GM04503 (cell line): ENCODE measurements around the gene UBE2E2.
"Not testable (repeated sequence)": the region's sequence is repeated elsewhere in the genome, so short reads cannot be mapped to it uniquely, and the experiment has no call there.

Experiments
- DNase-seq: peaks from one replicate; pipeline ENCODE4 v3.0.0-alpha.2; 2012; ENCODE audit warnings: low read depth

Gene UBE2E2

DNA sequence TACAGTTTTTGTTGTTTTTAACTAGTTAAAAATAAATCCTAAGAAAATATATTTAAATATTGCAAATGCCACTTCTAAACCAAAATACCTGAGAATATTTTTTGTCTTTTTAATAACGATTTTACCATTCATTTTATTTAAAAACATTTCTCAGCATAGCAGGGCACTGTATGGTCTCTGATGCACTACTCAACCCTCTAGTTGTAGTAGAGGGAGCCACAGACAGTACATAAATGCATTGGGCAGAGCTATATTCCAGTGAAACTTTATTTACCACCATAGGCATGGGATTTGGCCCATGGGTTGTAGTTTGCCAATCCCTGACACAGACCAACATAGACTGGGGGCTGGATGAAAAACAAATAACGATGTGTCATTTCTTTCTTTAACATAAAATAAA is 388.2 kb downstream of the UBE2E2 start:
- DNase-seq, result no peak

GRCh38 chr3:23592961-23593931 is 390.1 kb downstream of the UBE2E2 start:
- DNase-seq, result no peak

GRCh38 chr3:23594066-23594465 is 390.9 kb downstream of the UBE2E2 start:
- no peak for DNase-seq

GRCh38 chr3:23594894-23595670 is 392.0 kb downstream of the UBE2E2 start:
- DNase-seq, result no peak

DNA sequence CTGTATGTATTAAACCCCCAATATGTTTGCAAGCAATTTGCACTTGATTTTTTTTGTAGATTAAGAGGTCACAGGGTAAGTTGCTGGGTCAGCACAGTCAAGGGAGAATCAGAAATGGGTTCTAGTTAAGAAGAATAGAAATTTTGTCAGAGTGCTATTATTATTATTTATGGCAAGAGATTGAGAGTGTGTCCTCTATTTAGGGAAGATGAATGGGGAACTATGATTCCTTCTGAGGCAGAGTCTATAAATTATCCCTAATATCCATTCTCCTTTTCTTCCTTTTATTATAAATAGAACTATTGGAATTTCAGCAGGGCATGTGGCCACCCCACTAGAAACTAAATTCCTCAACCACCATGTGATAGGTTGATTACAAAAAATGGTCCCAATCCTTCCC is 392.7 kb downstream of the UBE2E2 start:
- DNase-seq, result no peak

GRCh38 chr3:23600167-23600871 is 397.2 kb downstream of the UBE2E2 start:
- DNase-seq, result peak; percentile 50

- no peak for DNase-seq
Observed at GRCh38 chr3:23601091-23601822, 398.1 kb downstream of the UBE2E2 start.

GRCh38 chr3:23602971-23603370 is 399.8 kb downstream of the UBE2E2 start:
- no peak for DNase-seq

GRCh38 chr3:23607184-23607847 is 404.2 kb downstream of the UBE2E2 start:
- DNase-seq, result no peak

- no peak for DNase-seq
Observed at GRCh38 chr3:23608650-23609049, 405.5 kb downstream of the UBE2E2 start.

GRCh38 chr3:23611737-23612295 is 408.7 kb downstream of the UBE2E2 start:
- peak; percentile 27 for DNase-seq

DNA sequence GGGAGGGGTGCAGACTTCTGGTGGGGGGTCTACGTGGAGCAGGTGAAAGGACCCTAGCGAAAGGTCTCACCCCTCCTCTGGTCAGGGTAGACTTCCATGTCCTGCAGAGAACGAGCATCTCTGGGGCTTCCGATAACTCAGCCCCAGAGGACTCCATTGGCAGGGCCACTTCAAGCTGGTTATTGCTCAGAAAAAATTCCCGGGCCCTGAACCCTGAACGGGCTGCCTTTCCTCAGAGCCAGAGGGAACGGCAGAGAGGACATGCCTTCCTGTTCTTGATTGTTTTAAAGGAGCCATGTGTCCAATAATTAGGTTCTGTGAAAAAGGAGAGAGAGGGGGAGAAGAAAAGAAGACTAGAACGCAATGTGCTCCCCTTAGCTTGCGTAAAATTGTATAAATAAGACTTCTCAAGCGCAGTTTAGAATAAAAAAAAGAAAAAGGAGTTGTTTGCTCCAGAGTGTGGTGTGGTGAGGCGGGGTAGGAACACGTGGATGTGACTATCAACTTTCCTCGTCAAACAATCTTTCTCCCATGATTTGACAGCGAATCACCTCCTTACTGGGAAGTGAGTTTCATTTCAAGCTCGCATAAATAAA is 409.3 kb downstream of the UBE2E2 start:
- no peak for DNase-seq

DNA sequence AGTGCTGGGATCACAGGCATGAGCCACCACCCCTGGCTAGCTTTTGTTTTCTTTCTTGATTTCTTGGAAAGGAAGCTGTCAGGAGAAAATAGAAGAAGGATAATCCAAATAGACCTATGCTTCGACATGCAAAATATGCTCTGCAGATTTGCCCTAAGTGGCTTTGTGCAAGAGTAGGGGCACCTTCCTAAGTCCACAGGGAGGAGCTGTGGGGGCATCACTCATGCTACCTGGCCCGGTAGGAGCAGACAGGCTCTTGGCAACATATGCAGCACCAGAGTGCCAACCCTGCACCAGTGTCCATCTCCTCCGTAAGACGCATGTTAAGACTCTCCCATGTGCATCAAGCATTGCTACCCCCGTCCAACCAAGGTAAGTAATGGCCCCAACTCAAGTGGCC is 411.9 kb downstream of the UBE2E2 start:
- no peak for DNase-seq

DNA sequence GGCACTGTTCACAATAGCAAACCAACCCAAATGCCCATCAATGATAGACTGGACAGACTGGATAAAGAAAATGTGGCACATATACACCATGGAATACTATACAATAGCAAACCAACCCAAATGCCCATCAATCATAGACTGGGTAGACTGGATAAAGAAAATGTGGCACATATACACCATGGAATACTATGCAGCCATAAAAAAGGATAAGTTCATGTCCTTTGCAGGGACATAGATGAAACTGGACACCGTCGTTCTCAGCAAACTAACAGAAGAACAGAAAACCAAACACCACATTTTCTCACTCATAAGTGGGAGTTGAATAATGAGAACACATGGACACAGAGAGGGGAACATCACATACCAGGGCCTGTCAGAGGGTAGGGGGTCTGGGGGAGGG is 415.3 kb downstream of the UBE2E2 start:
- not testable (repeated sequence) for DNase-seq

DNA sequence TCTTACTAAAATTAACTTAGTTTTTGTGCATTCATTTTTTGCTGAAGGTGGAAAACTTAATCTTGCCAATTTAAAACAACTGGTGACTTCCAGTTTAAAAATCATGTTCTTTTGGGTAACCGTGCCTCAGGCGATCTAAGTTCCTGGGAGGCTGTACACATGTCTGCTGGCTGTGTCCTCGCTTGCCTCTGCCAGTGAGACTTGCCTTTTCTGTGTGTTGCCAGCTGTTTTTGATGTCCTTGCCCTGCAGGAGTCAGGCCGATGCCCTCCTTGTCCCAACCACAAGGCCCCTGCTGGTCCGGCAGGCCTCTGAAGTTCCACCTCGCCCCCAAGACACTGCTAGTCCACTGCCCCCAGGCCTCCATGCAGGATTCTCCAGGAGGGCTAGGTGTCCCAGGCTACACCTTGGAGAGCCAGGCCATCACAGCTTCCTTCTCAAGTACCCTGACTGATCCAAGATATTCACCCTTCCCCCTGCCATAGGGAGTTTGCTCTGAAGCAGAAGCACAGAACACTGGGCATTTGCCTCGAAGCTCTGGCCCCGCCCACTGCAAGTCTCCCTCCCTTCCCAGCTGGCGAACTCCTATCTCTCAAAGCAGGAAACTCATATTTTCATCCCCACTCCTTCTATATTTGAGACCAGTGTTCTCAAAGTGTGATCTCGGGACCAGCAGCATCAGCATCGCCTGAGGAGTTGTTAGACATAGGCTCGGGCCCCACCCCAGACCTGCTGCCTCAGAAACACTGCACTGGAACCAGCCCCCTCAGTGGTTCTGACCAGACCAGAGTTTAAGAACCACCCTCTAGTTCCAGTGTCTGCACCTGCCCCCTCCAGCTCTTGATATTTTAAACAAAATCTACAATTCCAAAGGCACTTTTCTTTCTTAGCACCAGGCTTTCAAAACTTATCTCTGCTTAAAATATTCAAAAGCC is 416.8 kb downstream of the UBE2E2 start:
- no peak for DNase-seq

GRCh38 chr3:23620638-23621015 is 417.5 kb downstream of the UBE2E2 start:
- no peak for DNase-seq

DNA sequence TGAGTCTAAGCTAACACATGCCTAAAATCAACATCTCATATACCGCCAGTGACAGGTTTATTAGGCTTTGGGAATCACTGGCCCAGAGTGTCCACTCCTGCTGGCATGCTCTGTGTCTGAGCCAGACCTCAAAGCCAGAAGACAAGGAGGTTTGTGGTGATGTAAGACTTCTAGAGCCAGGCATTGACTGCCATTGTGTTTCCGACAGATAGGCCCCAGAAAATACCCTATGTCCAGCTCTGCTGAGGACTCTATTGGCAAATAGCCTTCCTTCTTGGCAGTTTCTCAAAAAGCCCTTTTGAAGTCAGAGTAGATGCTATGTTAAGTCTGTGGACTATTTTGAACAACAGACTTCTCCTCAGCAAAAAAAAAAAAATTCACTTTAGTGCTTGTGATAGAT is 420.7 kb downstream of the UBE2E2 start:
- peak; percentile 27 for DNase-seq

- no peak for DNase-seq
Observed at GRCh38 chr3:23624305-23624704, 421.2 kb downstream of the UBE2E2 start.

- no peak for DNase-seq
Observed at GRCh38 chr3:23626442-23626841, 423.3 kb downstream of the UBE2E2 start.
